Measurements from ENCODE around the gene PLCD1. TPM values are rescaled to one million over a fixed set of nuclear protein-coding genes. Genes with fewer than 3 reads are reported as not detected.

Gene PLCD1
- total RNA-seq, 1 experiment from 2014 or later, result 7.9 TPM

- no peaks in the 10 kb centered on the region for H3K4me1 ChIP-seq
- no TSS peak for BruUV-seq (replicated peaks)
- no peaks in the 10 kb centered on the region for H3K9me3 ChIP-seq
- H3K36me3 Mint-ChIP-seq (ENCODE audit: insufficient read depth, unreplicated experiment), result peaks cover 7% of the 10 kb centered on the region
- peaks cover 13% of the 10 kb centered on the region for H3K4me1 Mint-ChIP-seq (ENCODE audit: low read depth, unreplicated experiment)
- CTCF ChIA-PET, result interaction anchor here (0.7 to 2.0 kb wide), 4 partner anchors 28 to 97 kb away, joined by 3 to 10 read pairs (median 6); partner anchors contain the start of gene ACAA1
- POLR2A ChIA-PET, result interaction anchor here (1.0 kb wide), 1 partner anchor 67 kb away, joined by 3 read pairs; no protein-coding TSS in a partner anchor
- intact Hi-C loops (cut with micrococcal nuclease; ENCODE audit: unreplicated experiment), result loop anchor here (1.0 kb wide), 2 partner anchors 36 to 66 kb away; no protein-coding TSS in a partner anchor
- H3K36me3 ChIP-seq (ENCODE audit: control insufficient read depth, insufficient read depth, low read length), result no peaks in the 10 kb centered on the region
- no peak overlapping the region for H3K4me3 ChIP-seq (ENCODE audit: low read depth, low read length)
- H3K4me3 Mint-ChIP-seq (ENCODE audit: unreplicated experiment), result peak overlapping the region; percentile 57
- TF ChIP-seq, protein P1, sequence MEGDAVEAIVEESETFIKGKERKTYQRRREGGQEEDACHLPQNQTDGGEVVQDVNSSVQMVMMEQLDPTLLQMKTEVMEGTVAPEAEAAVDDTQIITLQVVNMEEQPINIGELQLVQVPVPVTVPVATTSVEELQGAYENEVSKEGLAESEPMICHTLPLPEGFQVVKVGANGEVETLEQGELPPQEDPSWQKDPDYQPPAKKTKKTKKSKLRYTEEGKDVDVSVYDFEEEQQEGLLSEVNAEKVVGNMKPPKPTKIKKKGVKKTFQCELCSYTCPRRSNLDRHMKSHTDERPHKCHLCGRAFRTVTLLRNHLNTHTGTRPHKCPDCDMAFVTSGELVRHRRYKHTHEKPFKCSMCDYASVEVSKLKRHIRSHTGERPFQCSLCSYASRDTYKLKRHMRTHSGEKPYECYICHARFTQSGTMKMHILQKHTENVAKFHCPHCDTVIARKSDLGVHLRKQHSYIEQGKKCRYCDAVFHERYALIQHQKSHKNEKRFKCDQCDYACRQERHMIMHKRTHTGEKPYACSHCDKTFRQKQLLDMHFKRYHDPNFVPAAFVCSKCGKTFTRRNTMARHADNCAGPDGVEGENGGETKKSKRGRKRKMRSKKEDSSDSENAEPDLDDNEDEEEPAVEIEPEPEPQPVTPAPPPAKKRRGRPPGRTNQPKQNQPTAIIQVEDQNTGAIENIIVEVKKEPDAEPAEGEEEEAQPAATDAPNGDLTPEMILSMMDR (IDR thresholded peaks at IDR 0.05; ENCODE audit: insufficient read depth in 1 of 2, low read depth in 1 of 2, low read length in 1 of 2, severe bottlenecking in 1 of 2, unreplicated experiment in 1 of 2), result no peak
- DNase-seq, result no peak
- no peaks in the 10 kb centered on the region for H3K9me3 Mint-ChIP-seq (ENCODE audit: unreplicated experiment)
- no peaks in the 10 kb centered on the region for H3K27me3 ChIP-seq (replicated peaks; ENCODE audit: control insufficient read depth, insufficient read depth, low read length)
- H3K27me3 Mint-ChIP-seq (ENCODE audit: insufficient read depth, unreplicated experiment), result no peaks in the 10 kb centered on the region
- no peak overlapping the region for H3K27ac Mint-ChIP-seq (ENCODE audit: unreplicated experiment)
Measured at GRCh38 chr3:38040401-38040800, 11.0 kb upstream of the PLCD1 start.

DNA sequence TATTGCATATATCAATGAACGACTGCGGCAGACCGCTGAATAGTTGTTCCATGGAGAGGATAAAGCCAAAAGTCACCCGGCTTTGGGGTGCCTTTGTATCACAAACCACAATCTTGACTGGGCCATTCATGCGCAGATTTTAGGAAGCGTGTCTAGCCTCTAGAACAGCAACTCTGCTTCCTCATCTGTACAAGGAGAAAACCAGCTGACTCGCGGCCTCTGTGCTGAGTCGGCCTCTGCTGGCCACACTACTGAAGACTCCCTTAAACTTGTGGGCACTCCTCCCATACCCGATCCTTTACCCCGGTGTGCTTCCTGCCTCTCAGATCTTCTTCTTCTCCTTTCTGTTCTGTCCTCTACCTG, 10.4 kb upstream of the PLCD1 start:
- peaks cover 7% of the 10 kb centered on the region for H3K36me3 Mint-ChIP-seq (ENCODE audit: insufficient read depth, unreplicated experiment)
- no TSS peak for BruUV-seq (replicated peaks)
- H3K4me3 Mint-ChIP-seq (ENCODE audit: unreplicated experiment), result peak overlapping the region; percentile 57
- no peaks in the 10 kb centered on the region for H3K4me1 ChIP-seq
- POLR2A ChIA-PET, result interaction anchor here (1.0 kb wide), 1 partner anchor 67 kb away, joined by 3 read pairs; no protein-coding TSS in a partner anchor
- no peaks in the 10 kb centered on the region for H3K9me3 ChIP-seq
- TF ChIP-seq, protein P1 (IDR thresholded peaks at IDR 0.05; ENCODE audit: insufficient read depth in 1 of 2, low read depth in 1 of 2, low read length in 1 of 2, severe bottlenecking in 1 of 2, unreplicated experiment in 1 of 2), result peak in 1 of 2 experiments; percentile 47
- peak in 1 of 2 experiments; percentile 63 for DNase-seq
- CTCF ChIA-PET, result interaction anchor here (0.7 to 2.0 kb wide), 5 partner anchors 28 to 97 kb away, joined by 3 to 10 read pairs (median 5); partner anchors contain the start of gene ACAA1
- no peaks in the 10 kb centered on the region for H3K27me3 Mint-ChIP-seq (ENCODE audit: insufficient read depth, unreplicated experiment)
- H3K27ac Mint-ChIP-seq (ENCODE audit: unreplicated experiment), result no peak overlapping the region
- H3K27me3 ChIP-seq (replicated peaks; ENCODE audit: control insufficient read depth, insufficient read depth, low read length), result no peaks in the 10 kb centered on the region
- peak overlapping the region; percentile 58 for H3K4me3 ChIP-seq (ENCODE audit: low read depth, low read length)
- H3K9me3 Mint-ChIP-seq (ENCODE audit: unreplicated experiment), result no peaks in the 10 kb centered on the region
- intact Hi-C loops (cut with micrococcal nuclease; ENCODE audit: unreplicated experiment), result loop anchor here (1.0 kb wide), 2 partner anchors 36 to 66 kb away; no protein-coding TSS in a partner anchor
- H3K36me3 ChIP-seq (ENCODE audit: control insufficient read depth, insufficient read depth, low read length), result no peaks in the 10 kb centered on the region
- H3K4me1 Mint-ChIP-seq (ENCODE audit: low read depth, unreplicated experiment), result peaks cover 13% of the 10 kb centered on the region

DNA sequence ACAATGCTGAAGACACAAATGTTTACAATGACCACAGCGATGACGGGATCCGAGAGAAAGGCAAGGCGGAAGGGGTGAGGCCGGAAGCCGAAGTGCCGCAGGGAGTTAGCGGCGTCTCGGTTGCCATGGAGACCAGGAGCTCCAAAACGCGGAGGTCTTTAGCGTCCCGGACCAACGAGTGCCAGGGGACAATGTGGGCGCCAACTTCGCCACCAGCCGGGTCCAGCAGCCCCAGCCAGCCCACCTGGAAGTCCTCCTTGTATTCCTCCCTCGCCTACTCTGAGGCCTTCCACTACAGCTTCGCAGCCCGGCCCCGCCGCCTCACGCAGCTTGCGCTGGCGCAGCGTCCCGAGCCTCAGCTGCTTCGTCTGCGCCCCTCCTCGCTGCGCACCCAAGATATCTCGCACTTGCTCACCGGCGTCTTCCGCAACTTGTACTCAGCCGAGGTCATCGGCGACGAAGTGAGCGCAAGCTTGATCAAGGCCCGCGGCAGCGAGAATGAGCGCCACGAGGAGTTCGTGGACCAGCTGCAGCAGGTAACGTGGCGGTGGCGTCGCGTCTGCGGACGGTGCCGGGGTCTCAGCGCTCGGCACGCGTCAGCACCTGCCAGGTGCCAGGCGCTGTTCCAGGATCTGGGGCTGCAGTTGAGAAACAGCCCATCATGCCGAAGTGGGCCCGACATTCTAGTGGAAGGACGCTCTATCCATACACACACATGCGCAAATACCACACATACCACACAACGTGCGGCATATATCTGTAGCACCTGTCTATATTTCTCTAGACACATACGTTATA, 9.9 kb upstream of the PLCD1 start, which contains the start of gene DLEC1:
Gene DLEC1 (plus strand): TSS at position 108 of the 798 bp plus-strand sequence. CDS start 18 bp downstream, at position 126.
- H3K36me3 Mint-ChIP-seq (ENCODE audit: insufficient read depth, unreplicated experiment), result peaks cover 7% of the 10 kb centered on the region
- TF ChIP-seq, protein P1 (IDR thresholded peaks at IDR 0.05; ENCODE audit: insufficient read depth in 1 of 2, low read depth in 1 of 2, low read length in 1 of 2, severe bottlenecking in 1 of 2, unreplicated experiment in 1 of 2), result no peak
- peak; percentile 67 to 69 for DNase-seq
- Histone ChIP-seq H3K4me1 (no peaks in the 10 kb centered on the region), H3K4me3 (ENCODE audit: low read depth, low read length) (peak within 1 kb of the TSS; percentile 58), H3K9me3 (no peaks in the 10 kb centered on the region), H3K36me3 (ENCODE audit: control insufficient read depth, insufficient read depth, low read length) (no peaks in the 10 kb centered on the region), H3K27me3 (replicated peaks; ENCODE audit: control insufficient read depth, insufficient read depth, low read length) (no peaks in the 10 kb centered on the region)
- ChIA-PET POLR2A (interaction anchor here (0.8 to 1.0 kb wide), 2 partner anchors 68 to 98 kb away, joined by 3 read pairs; partner anchors contain the start of gene ACAA1), CTCF (interaction anchor here (0.6 to 2.0 kb wide), 6 partner anchors 27 to 98 kb away, joined by 3 to 10 read pairs (median 4); partner anchors contain the start of gene ACAA1)
- no peaks in the 10 kb centered on the region for H3K9me3 Mint-ChIP-seq (ENCODE audit: unreplicated experiment)
- peak within 1 kb of the TSS; percentile 57 for H3K4me3 Mint-ChIP-seq (ENCODE audit: unreplicated experiment)
- no TSS peak for BruUV-seq (replicated peaks)
- H3K27ac Mint-ChIP-seq (ENCODE audit: unreplicated experiment), result no peak within 1 kb of the TSS
- intact Hi-C loops (cut with micrococcal nuclease; ENCODE audit: unreplicated experiment), result no loop called here
- H3K27me3 Mint-ChIP-seq (ENCODE audit: insufficient read depth, unreplicated experiment), result no peaks in the 10 kb centered on the region
- peaks cover 13% of the 10 kb centered on the region for H3K4me1 Mint-ChIP-seq (ENCODE audit: low read depth, unreplicated experiment)
